ENCODE results near the gene HEY2. TPM values are rescaled to one million over a fixed set of nuclear protein-coding genes. Genes with fewer than 3 reads are reported as not detected.

The HEY2 gene
- polyA plus RNA-seq, 2 of the 4 experiments (the other 2 are of a cell fraction) = 0.09 TPM; not detected in 1

GRCh38 chr6:125741336-125741735, 8.1 kb upstream of the HEY2 start (continued):
- no peak for TF ChIP-seq CTCF (IDR thresholded peaks at IDR 0.05)
- TF ChIP-seq RAD21 (conservative IDR thresholded peaks at IDR 0.05 in 1 of 2, IDR thresholded peaks at IDR 0.05 in 1 of 2) = no peak
- no peak for TF ChIP-seq EHF (CRISPR knock-in tag; IDR thresholded peaks at IDR 0.05)
- no peak for TF ChIP-seq ESRRA (IDR thresholded peaks at IDR 0.05; ENCODE audit: borderline replicate concordance, low read length)
- no peak for TF ChIP-seq NPAS2 (CRISPR knock-in tag; IDR thresholded peaks at IDR 0.05; ENCODE audit: borderline replicate concordance)
- no peak for TF ChIP-seq SMC3 (IDR thresholded peaks at IDR 0.05)

GRCh38 chr6:125742024-125742423, 7.4 kb upstream of the HEY2 start:
- TF ChIP-seq GATA3 (IDR thresholded peaks at IDR 0.05; ENCODE audit: borderline replicate concordance) = no peak
- no peak for TF ChIP-seq JUN (IDR thresholded peaks at IDR 0.05)
- no peak for TF ChIP-seq SREBF2 (IDR thresholded peaks at IDR 0.05)
- no peak for TF ChIP-seq JUNB (IDR thresholded peaks at IDR 0.05)
- TF ChIP-seq CBX8 (IDR thresholded peaks at IDR 0.05) = no peak
- TF ChIP-seq POLR2A (IDR thresholded peaks at IDR 0.05; ENCODE audit: low read length) = no peak
- TF ChIP-seq KDM5A (IDR thresholded peaks at IDR 0.05) = no peak
- TF ChIP-seq ZC3H11A (IDR thresholded peaks at IDR 0.05) = no peak
- TF ChIP-seq FOXS1 (CRISPR knock-in tag; IDR thresholded peaks at IDR 0.05) = no peak
- TF ChIP-seq ELK1 (IDR thresholded peaks at IDR 0.05; ENCODE audit: low read depth, low read length) = no peak
- no peak for TF ChIP-seq CBX2 (IDR thresholded peaks at IDR 0.05; ENCODE audit: borderline replicate concordance, low read depth)
- TF ChIP-seq MAZ (IDR thresholded peaks at IDR 0.05; ENCODE audit: borderline replicate concordance, low read depth, low read length) = no peak
- TF ChIP-seq HMGXB4 (CRISPR knock-in tag; IDR thresholded peaks at IDR 0.05; ENCODE audit: borderline replicate concordance) = no peak
- TF ChIP-seq USF2 (IDR thresholded peaks at IDR 0.05) = no peak
- TF ChIP-seq SMC3 (IDR thresholded peaks at IDR 0.05) = no peak
- no peak for TF ChIP-seq POLR2AphosphoS2 (conservative IDR thresholded peaks at IDR 0.05; ENCODE audit: low read length)
- no peak for TF ChIP-seq RCOR1 (IDR thresholded peaks at IDR 0.05; ENCODE audit: low read depth, low read length)
- TF ChIP-seq NR3C1 (IDR thresholded peaks at IDR 0.05) = no peak
- ChIA-PET POLR2A (no interaction called here), CTCF (interaction anchor here (0.8 to 0.9 kb wide), 2 partner anchors 11 to 430 kb away, joined by 3 read pairs; no protein-coding TSS in a partner anchor)
- Histone ChIP-seq H3K4me2 (peak overlapping the region; percentile 19; the same call in 1 of the 3 replicates), H3K27ac (no peak overlapping the region), H3K4me1 (peaks cover 2% of the 10 kb centered on the region; the same call in 1 of the 3 replicates), H3K9me3 (no peaks in the 10 kb centered on the region; the same call in 2 of the 3 replicates), H3K4me3 (no peak overlapping the region)
- ATAC-seq (no peak), DNase-seq (ENCODE audit: low read depth in 1 of 2, low spot score in 1 of 2) (no peak), FAIRE-seq (no peak)
- 91% methylated on average over 2 of the region's 2 CpGs for WGBS (ENCODE audit: missing lambda C conversion rate)

Data from A549 (cell line).